Endodermal cell (in vitro differentiated cells): ENCODE measurements around the gene ZNF189. TPM values are rescaled to one million over a fixed set of nuclear protein-coding genes. Genes with fewer than 3 reads are reported as not detected.

ENCODE experiments used
- DNase-seq: peaks from one replicate; pipeline ENCODE4 v3.0.0-alpha.2; 2017
- H3K27ac ChIP-seq: 2 replicates; pipeline ENCODE4 v1.5.1; 2013; ENCODE audit warnings: mild to moderate bottlenecking, low read depth, low read length, moderate library complexity
- H3K27me3 ChIP-seq: 2 replicates; pipeline ENCODE4 v1.6.1; 2013; ENCODE audit warnings: mild to moderate bottlenecking, low read length, moderate library complexity; ENCODE audit not compliant: insufficient read depth, control insufficient read depth, poor library complexity, severe bottlenecking
- H3K36me3 ChIP-seq: 2 replicates; pipeline ENCODE4 v1.7.0; 2013; ENCODE audit warnings: mild to moderate bottlenecking, low read length, moderate library complexity; ENCODE audit not compliant: control insufficient read depth, insufficient read depth
- H3K4me1 ChIP-seq: one replicate; pipeline ENCODE4 v1.7.0; 2013; ENCODE audit warnings: low read length; ENCODE audit not compliant: control insufficient read depth, insufficient read depth
- H3K4me3 ChIP-seq: 2 replicates; pipeline ENCODE4 v1.5.1; 2013; ENCODE audit warnings: mild to moderate bottlenecking, low read length, moderate library complexity
- H3K9ac ChIP-seq: 2 replicates; pipeline ENCODE4 v1.6.1; 2013; ENCODE audit warnings: mild to moderate bottlenecking, low read length, moderate library complexity; ENCODE audit not compliant: poor library complexity, severe bottlenecking; ENCODE audit errors: extremely low read depth
- H3K9me3 ChIP-seq: 2 replicates; pipeline ENCODE4 v1.6.1; 2013; ENCODE audit warnings: mild to moderate bottlenecking, low read length, moderate library complexity; ENCODE audit not compliant: control insufficient read depth
- H3K27ac Mint-ChIP-seq: 2 replicates; pipeline ENCODE4 v1.8.0; 2020; ENCODE audit warnings: mixed read lengths
- H3K27me3 Mint-ChIP-seq: 2 replicates; pipeline ENCODE4 v1.8.0; 2021; ENCODE audit warnings: mild to moderate bottlenecking, mixed read lengths; ENCODE audit not compliant: insufficient read depth
- H3K36me3 Mint-ChIP-seq: 2 replicates; pipeline ENCODE4 v1.8.0; 2020; ENCODE audit warnings: low read depth, mixed read lengths
- H3K4me1 Mint-ChIP-seq: 2 replicates; pipeline ENCODE4 v1.8.0; 2020; ENCODE audit warnings: mixed read lengths
- H3K4me3 Mint-ChIP-seq: 2 replicates; pipeline ENCODE4 v1.8.0; 2020; ENCODE audit warnings: mild to moderate bottlenecking, moderate library complexity, mixed read lengths
- H3K9me3 Mint-ChIP-seq: 2 replicates; pipeline ENCODE4 v1.8.0; 2020; ENCODE audit warnings: mild to moderate bottlenecking, mixed read lengths
- WGBS, 2 experiments: methylation state at CpG; one replicate each; pipeline versions ENCODE4 v1.1.5 to v1.1.7; 2013; ENCODE audit warnings: missing lambda C conversion rate in 2 of 2, mixed read lengths in 1 of 2; ENCODE audit not compliant: insufficient coverage in 1 of 2, insufficient read length in 1 of 2; 5-methylcytosine and 5-hydroxymethylcytosine counted together
- total RNA-seq, 2 donors: library from RNA; stranded (reverse); fragmentation: NEBNext Ultra II Directional in 1 of 2; extraction: Animal tissue kit (Norgen Biotek cat#: 25700) in 1 of 2; gene quantifications; 2 replicates in 1 of 2; 3 replicates in 1 of 2; pipeline ENCODE4 v1.2.1, GENCODE V29; 2021
- TF ChIP-seq, protein P1 (sequence below): fragments of 200-600 bp; sonication (generic); conservative IDR thresholded peaks from 2 replicates; pipeline ENCODE4 v1.5.0; 2021; ENCODE audit warnings: antibody characterized with exemption, mild to moderate bottlenecking

Gene ZNF189
- total RNA-seq, 2 donors from 2014 or later, result 16.0 to 20.5 TPM

DNA sequence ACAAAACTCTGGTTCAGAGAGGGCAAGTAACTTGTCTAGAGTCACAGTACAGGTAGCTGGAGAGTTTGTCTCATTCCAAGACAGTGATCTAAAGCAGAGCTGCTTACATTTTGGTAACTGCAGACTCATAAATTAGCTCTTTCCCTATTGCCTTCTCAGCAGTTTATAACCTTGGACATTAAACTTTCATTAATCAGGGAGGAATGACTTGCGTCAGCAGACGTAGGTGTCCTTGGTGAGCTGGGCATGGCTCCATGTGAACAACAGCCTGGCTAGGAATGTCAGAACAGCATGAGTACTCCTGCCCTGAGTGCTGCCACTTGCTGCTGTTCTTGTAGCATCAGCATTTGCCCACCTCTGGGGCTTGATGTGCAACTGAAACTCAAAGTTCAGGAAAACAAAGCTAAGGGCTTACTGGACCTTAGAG, 39.2 kb downstream of the ZNF189 start:
- Mint-ChIP-seq H3K4me1 (no peaks in the 10 kb centered on the region), H3K36me3 (no peaks in the 10 kb centered on the region), H3K27me3 (no peaks in the 10 kb centered on the region), H3K27ac (no peak overlapping the region), H3K9me3 (no peaks in the 10 kb centered on the region), H3K4me3 (no peak overlapping the region)
- DNase-seq, result no peak
- Histone ChIP-seq H3K4me3 (no peak overlapping the region), H3K4me1 (no peaks in the 10 kb centered on the region), H3K36me3 (no peaks in the 10 kb centered on the region), H3K27me3 (no peaks in the 10 kb centered on the region), H3K9ac (no peak overlapping the region), H3K9me3 (no peaks in the 10 kb centered on the region), H3K27ac (no peak overlapping the region)
- 88 to 97% methylated on average over 2 of the region's 2 CpGs for WGBS, 2 experiments
- TF ChIP-seq, protein P1, sequence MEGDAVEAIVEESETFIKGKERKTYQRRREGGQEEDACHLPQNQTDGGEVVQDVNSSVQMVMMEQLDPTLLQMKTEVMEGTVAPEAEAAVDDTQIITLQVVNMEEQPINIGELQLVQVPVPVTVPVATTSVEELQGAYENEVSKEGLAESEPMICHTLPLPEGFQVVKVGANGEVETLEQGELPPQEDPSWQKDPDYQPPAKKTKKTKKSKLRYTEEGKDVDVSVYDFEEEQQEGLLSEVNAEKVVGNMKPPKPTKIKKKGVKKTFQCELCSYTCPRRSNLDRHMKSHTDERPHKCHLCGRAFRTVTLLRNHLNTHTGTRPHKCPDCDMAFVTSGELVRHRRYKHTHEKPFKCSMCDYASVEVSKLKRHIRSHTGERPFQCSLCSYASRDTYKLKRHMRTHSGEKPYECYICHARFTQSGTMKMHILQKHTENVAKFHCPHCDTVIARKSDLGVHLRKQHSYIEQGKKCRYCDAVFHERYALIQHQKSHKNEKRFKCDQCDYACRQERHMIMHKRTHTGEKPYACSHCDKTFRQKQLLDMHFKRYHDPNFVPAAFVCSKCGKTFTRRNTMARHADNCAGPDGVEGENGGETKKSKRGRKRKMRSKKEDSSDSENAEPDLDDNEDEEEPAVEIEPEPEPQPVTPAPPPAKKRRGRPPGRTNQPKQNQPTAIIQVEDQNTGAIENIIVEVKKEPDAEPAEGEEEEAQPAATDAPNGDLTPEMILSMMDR, result no peak

DNA sequence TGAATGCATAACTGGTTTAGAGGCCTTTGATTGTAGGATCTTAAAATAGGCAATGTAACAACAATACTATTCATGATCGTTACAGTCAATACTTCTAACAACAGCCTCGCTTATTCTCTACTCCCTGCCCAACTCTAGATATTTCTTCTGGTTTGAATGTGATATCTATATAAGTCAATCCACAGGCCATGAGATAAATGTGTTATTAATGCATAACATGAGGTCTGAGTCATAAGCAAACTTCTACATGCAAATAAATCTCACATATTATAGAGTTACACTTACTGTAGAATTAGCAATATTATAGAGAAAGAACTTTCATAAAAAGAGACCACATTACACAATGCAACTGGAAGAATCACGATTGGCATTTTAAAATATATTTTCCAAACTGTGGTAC, 39.9 kb downstream of the ZNF189 start:
- Histone ChIP-seq H3K27ac (no peak overlapping the region), H3K36me3 (no peaks in the 10 kb centered on the region), H3K4me1 (no peaks in the 10 kb centered on the region), H3K27me3 (no peaks in the 10 kb centered on the region), H3K9me3 (no peaks in the 10 kb centered on the region), H3K9ac (no peak overlapping the region), H3K4me3 (no peak overlapping the region)
- WGBS, 2 experiments, result 88% methylated on average over 1 of the region's 3 CpGs; no CpG with 5 or more reads in 1 of the 2 experiments
- Mint-ChIP-seq H3K4me1 (no peaks in the 10 kb centered on the region), H3K9me3 (no peaks in the 10 kb centered on the region), H3K4me3 (no peak overlapping the region), H3K27me3 (no peaks in the 10 kb centered on the region), H3K27ac (no peak overlapping the region), H3K36me3 (no peaks in the 10 kb centered on the region)
- no peak for DNase-seq
- TF ChIP-seq, protein P1, result no peak

- no peak overlapping the region for H3K27ac ChIP-seq
- H3K9me3 ChIP-seq, result no peaks in the 10 kb centered on the region
- no peaks in the 10 kb centered on the region for H3K27me3 ChIP-seq
- H3K27me3 Mint-ChIP-seq, result peaks cover 2% of the 10 kb centered on the region
- H3K4me1 ChIP-seq, result no peaks in the 10 kb centered on the region
- H3K9ac ChIP-seq, result no peak overlapping the region
- no peak for DNase-seq
- no peak overlapping the region for H3K27ac Mint-ChIP-seq
- WGBS, 2 experiments, result 67 to 84% methylated on average over 1 to 3 of the region's 3 CpGs
- H3K9me3 Mint-ChIP-seq, result no peaks in the 10 kb centered on the region
- TF ChIP-seq, protein P1, result no peak
- no peak overlapping the region for H3K4me3 Mint-ChIP-seq
- H3K36me3 Mint-ChIP-seq, result no peaks in the 10 kb centered on the region
- H3K36me3 ChIP-seq, result no peaks in the 10 kb centered on the region
- no peak overlapping the region for H3K4me3 ChIP-seq
- H3K4me1 Mint-ChIP-seq, result no peaks in the 10 kb centered on the region
Observed at GRCh38 chr9:101440714-101441230, 42.1 kb downstream of the ZNF189 start.
